IPS-NIHi11 (cell line): ENCODE data around the gene PTPRF.
"Not testable (repeated sequence)": the region's sequence is repeated elsewhere in the genome, so short reads cannot be mapped to it uniquely, and the experiment has no call there.

Experiments used
- DNase-seq: peaks from one replicate; pipeline ENCODE4 v3.0.0; 2012; ENCODE audit warnings: mixed read lengths, low spot score

Gene PTPRF

GRCh38 chr1:43634721-43635120, 104.0 kb downstream of the PTPRF start:
- peak; percentile 49 for DNase-seq

GRCh38 chr1:43636006-43636641, 105.4 kb downstream of the PTPRF start:
- DNase-seq: no peak

GRCh38 chr1:43637267-43637666, 106.6 kb downstream of the PTPRF start:
- no peak for DNase-seq

- not testable (repeated sequence) for DNase-seq
These were observed 107.7 kb downstream of the PTPRF start for GRCh38 chr1:43638381-43638780.

- no peak for DNase-seq
These were observed 109.5 kb downstream of the PTPRF start for GRCh38 chr1:43639976-43640794.

GRCh38 chr1:43644558-43644957, 113.9 kb downstream of the PTPRF start:
- DNase-seq: no peak

- no peak for DNase-seq
These were observed 114.8 kb downstream of the PTPRF start for GRCh38 chr1:43645461-43645860.

GRCh38 chr1:43647331-43647730, 116.6 kb downstream of the PTPRF start:
- DNase-seq: not testable (repeated sequence)

- no peak for DNase-seq
These were observed 117.7 kb downstream of the PTPRF start for GRCh38 chr1:43648221-43648847.

- DNase-seq: no peak
These were observed 118.3 kb downstream of the PTPRF start for GRCh38 chr1:43648876-43649477.

- DNase-seq: peak; percentile 96
These were observed 119.8 kb downstream of the PTPRF start for GRCh38 chr1:43650310-43651085.

- no peak for DNase-seq
These were observed 120.5 kb downstream of the PTPRF start for GRCh38 chr1:43651188-43651587.

- no peak for DNase-seq
These were observed 121.2 kb downstream of the PTPRF start for GRCh38 chr1:43651902-43652301.

- DNase-seq: peak; percentile 66
These were observed 122.7 kb downstream of the PTPRF start for GRCh38 chr1:43653339-43653738.

GRCh38 chr1:43653893-43654292, 123.2 kb downstream of the PTPRF start:
- DNase-seq: no peak

GRCh38 chr1:43655953-43656352, 125.3 kb downstream of the PTPRF start:
- DNase-seq: no peak

GRCh38 chr1:43659212-43660166, 128.8 kb downstream of the PTPRF start:
- peak; percentile 0 for DNase-seq

GRCh38 chr1:43660355-43660754, 129.7 kb downstream of the PTPRF start:
- DNase-seq: peak; percentile 65

- DNase-seq: no peak
These were observed 133.7 kb downstream of the PTPRF start for GRCh38 chr1:43664369-43664768.

GRCh38 chr1:43666608-43667007, 135.9 kb downstream of the PTPRF start:
- no peak for DNase-seq

GRCh38 chr1:43668956-43669355, 138.3 kb downstream of the PTPRF start:
- DNase-seq: no peak
